GM18511 (cell line): ENCODE measurements around the gene MAD2L2.

Experiments
- ATAC-seq: cut with Tn5 transposase; IDR thresholded peaks from one replicate; pipeline ENCODE4 v1.9.1; 2021; ENCODE audit warnings: mild to moderate bottlenecking, moderate library complexity; ENCODE audit not compliant: unreplicated experiment

The MAD2L2 gene

GRCh38 chr1:11684070-11684469 is 3.1 kb upstream of the MAD2L2 start:
- no peak for ATAC-seq

- no peak for ATAC-seq
Observed at GRCh38 chr1:11682799-11683198, 1.9 kb upstream of the MAD2L2 start.

- ATAC-seq, result no peak
Observed at GRCh38 chr1:11682287-11682771, 1.4 kb upstream of the MAD2L2 start.

GRCh38 chr1:11680270-11681070 is 478 bp downstream of the MAD2L2 start:
- peak; percentile 24 for ATAC-seq

DNA sequence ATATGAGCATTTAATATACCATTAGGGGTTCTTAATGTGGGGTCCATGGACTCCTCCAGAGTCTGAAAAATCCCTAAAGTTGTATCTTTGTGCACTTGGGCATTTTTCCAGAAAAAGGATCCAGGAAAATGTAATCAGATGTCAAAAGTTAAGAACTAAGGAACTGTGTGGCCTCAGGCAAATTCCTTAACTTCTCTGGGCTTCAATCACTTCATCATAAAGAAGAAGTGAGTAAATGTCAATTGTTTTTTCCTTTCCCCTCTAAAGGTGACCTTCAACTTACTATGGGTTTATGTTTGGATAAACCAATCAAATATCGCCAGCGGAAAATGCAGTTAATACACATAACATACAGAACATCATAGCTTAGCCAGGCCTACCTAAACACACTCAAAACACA is 2.5 kb downstream of the MAD2L2 start:
- ATAC-seq, result no peak

DNA sequence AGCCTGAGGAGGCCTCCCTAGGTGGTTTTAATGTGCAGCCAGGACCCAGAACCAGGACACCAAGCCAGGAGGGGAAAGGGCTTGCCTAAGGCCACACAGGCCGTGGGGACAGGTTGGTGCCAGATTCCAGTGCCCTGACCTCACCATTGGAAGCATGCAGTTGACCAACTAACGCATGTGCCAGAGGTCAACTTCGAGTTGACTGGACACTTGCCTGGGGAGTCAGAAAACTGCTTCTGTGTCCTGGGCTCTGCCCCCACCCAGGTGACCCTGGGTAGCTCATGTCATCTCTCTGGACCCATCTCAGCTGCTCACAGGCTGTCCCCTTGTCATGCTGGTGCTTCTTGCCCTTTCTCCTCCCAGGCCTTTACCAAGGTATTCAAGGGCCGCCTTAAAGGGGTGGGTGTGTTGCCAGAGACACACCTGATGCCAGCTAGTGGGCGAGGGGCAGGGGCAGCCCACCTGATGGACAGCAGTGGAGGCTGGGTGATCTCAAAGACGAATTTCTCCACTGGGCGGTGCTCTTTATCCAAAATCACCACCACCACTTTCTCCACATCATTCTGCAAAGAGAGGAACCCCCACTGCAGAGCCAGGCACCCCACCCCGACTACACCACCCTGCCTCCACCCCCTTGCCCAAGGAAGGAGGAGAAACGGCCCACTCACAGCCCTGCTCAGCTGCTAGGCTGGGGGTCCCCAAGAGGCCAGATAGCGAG is 4.4 kb downstream of the MAD2L2 start:
- ATAC-seq, result no peak

DNA sequence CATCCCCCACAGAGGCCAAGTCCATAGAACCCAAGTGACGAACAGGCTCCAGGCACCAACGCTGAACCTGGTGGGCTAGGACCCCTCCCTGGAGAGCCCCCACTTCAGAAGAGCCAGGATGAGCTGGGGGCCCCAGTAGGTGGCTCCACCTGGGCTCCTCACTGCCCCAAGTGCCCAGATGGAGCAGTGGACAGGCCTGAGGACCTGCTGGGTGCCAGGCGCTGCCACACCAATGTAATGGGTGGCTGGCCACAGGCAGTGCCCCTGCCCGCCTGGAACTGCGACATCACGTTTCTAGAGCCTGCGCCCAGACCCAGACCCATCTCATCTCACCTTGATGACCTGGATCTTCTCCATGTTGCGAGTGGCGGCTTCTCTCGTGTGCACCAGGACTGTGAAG is 5.6 kb downstream of the MAD2L2 start:
- ATAC-seq, result no peak

DNA sequence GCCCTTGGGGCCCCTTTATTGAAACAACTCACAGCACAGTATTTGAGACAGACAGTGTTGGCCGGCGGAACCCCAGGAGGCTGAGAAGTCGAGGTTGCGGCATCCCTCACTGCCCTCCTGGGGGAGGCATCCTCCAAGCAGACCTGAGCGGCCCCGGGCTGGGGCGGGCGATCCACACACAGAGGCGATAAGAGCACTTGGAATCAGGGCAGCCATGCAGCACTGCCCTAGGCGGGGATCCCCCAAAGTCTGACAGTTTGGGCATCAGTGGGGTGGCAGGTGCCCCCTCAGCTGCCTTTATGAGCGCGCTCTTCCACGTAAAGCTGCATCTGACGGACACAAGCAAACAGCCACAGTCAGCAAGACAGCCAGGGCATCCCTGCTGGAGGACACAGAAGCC is 6.5 kb downstream of the MAD2L2 start:
- ATAC-seq, result no peak

GRCh38 chr1:11673089-11673769 is 7.7 kb downstream of the MAD2L2 start:
- ATAC-seq, result no peak

DNA sequence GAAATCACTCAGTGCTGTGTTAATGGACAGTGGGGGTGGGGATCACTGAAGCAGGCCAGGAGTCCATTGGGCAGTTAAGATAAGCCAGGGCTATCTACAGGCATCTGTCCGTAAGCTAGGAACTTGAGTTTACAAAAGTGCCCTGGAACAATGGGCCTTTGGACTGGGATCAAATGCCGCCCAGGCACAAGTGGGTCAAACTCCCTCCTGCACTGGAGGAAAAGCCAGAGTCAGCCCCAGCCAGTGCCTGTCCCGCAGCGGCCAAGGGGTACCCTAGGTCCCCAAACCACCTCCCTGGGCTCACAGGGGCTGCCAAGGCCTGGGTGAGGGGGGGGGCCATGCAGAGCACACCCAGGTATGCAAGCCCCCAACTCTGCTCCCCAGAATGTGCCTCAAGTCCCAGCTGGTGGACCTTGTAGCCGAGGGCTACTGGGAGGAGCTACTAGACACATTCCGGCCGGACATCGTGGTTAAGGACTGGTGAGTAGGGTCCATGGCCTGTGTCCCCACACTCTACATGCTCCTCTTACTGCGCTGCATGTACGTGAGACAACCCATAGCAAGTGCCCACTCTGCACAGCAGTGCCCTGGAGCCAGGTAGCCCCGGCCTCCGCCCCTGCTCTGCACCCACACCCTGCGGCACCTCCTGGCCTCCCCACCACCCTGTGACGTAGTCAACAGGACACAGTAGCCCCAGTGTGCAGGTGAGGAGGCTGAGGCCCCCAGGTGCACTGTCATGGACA is 9.2 kb downstream of the MAD2L2 start:
- no peak for ATAC-seq

- ATAC-seq, result no peak
Observed at GRCh38 chr1:11671205-11671543, 9.8 kb downstream of the MAD2L2 start.

DNA sequence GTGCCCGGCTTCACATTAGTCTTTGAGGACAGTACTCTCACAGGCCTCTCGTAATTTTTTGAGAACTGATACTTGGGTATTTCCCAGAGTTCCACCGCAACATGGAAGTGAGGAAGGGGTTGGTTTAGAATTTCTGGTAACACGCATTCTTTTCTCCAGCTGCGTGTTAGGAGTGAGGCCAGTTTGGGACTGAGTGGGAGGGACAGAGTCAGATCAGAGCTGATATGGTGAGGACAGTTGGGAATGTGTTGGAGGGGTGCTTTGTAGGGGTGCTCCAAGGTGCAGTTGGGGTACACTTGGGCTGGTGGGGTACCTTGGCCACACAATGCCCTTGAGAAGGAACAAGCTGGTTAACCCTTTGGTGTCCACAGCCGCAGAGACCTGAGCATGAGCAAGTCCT is 10.2 kb downstream of the MAD2L2 start:
- no peak for ATAC-seq

DNA sequence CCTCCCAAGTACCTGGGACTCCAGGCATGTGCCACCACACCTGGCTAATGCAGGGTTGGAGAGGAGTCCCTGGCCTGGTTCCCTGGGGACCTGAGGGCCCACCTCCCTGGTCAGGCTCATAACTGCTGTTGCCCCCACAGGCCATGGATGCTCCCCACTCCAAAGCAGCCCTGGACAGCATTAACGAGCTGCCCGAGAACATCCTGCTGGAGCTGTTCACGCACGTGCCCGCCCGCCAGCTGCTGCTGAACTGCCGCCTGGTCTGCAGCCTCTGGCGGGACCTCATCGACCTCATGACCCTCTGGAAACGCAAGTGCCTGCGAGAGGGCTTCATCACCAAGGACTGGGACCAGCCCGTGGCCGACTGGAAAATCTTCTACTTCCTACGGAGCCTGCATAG is 12.4 kb downstream of the MAD2L2 start:
- no peak for ATAC-seq

DNA sequence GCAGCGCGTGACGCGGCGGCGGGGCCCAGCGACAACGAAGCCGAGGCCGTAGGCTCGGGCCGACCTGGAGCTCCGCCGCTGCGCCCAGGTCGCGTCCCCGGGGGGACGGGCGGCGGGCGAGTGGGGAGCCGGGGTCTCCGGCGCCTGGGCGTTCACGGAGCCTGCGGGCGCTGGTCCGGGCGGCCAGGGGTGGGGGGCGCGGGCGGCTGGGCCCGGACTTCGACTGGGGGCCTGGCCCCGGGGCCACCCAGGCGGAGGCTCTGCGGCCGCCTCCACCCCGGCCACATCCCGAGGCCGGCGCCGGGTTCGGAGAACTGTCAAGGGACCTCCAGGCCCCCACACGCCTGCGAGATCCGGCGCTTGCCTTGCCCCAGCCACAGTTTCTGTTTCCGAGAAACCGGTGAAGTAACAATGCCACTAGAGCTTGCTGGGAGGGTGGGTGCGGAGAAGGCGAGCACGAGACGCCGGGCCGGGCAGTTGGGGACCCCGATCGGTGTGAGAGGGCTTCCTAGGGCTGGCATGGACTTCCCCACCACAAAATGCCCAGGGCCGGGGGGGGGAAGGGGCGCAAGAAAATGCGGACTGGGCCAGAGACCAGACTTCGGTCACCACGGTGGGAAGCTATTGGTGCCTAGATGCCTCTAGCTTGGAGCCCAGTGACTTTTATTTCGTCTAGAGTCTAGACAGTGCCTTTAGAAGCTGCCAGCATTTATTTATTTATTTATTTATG is 16.4 kb downstream of the MAD2L2 start:
- ATAC-seq, result peak; percentile 54

GRCh38 chr1:11661103-11661502 is 19.8 kb downstream of the MAD2L2 start:
- no peak for ATAC-seq

- no peak for ATAC-seq
Observed at GRCh38 chr1:11659748-11660147, 21.2 kb downstream of the MAD2L2 start.

DNA sequence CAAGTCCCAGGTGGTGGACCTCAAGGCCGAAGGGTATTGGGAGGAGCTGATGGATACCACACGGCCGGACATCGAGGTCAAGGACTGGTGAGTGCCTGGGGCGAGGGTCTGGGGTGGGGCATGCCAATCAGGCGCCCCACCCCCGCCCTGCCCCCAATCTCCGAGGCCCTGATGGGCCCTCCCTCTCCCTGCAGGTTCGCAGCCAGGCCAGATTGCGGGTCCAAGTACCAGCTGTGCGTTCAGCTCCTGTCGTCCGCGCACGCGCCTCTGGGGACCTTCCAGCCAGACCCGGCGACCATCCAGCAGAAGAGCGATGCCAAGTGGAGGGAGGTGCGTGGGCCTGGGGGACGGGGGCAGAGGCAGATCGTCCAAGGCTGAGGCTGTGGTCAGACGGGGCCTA is 22.4 kb downstream of the MAD2L2 start:
- no peak for ATAC-seq

DNA sequence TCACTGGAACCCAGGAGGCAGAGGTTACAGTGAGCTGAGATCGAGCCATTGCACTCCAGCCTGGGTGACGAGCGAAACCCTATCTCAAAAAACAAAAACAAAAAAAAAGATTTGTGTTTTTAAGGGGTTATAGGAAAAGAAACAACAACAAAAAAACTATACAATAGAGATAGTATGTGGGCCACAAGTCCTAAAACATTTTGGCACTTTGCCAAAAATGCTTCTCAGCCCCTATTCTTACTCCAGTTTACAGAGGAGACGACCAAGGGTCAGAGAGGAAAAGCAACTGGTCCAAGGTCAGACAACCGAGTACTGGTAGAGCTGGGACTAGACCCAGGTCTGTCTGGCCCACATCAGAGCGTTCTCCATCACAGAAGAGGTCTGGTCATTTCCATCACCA is 23.3 kb downstream of the MAD2L2 start:
- no peak for ATAC-seq

DNA sequence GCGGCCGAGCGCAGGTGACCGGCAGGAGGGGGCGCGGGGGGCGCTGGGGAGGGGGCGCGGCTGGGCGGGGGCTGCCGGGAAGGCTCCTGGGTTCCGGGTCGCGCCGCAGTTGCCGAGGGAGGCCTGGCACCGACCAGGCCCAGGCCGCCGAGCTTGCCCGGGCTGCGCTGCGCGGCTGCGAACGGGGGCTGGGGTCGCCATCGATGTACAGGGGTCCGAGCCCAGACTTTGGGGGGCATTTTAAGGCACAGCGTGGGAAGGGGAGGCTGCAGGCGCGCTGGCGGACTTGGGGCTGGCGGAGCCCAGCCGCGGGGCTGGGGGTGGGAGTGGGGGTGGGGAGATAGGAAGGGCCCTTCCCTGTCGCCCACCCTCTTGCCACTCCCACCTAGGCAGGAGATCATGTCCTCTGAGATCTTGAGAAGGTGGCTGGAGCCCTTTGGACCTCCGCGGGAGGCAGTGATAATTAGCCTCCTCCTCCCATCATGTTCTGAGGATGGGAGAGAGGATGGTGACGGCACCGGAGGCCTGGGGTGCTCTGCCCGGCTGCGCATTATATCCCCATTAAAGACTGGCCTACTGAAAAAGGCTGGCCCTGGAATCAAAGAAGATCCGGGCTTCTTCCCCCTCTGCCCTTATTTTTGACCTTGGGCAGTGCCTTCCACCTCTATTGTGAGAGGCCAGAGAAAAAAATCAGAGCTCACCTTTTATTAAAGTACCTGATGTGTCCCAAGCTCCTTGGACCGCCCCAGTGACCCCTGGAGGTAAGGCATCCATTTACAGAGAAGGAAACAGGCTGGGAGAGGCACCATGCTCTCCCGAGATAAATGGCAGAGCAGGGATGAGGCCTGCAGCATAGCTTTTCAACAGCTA is 25.8 kb downstream of the MAD2L2 start:
- ATAC-seq, result peak; percentile 26
